Stimulated activated CD4-positive, alpha-beta T cell treated with anti-CD3 and anti-CD28 coated beads, Interleukin-2, amount 100 ng/mL, for 24 hours (primary cell): Measurements from ENCODE around the gene SIX2.
A peak's percentile ranks its signal among the peaks of the same experiment; 100 is the strongest.

Experiments
- DNase-seq, 2 donors: peaks; one replicate each; pipeline ENCODE4 v3.0.0-alpha.2; 2020

Gene SIX2

DNA sequence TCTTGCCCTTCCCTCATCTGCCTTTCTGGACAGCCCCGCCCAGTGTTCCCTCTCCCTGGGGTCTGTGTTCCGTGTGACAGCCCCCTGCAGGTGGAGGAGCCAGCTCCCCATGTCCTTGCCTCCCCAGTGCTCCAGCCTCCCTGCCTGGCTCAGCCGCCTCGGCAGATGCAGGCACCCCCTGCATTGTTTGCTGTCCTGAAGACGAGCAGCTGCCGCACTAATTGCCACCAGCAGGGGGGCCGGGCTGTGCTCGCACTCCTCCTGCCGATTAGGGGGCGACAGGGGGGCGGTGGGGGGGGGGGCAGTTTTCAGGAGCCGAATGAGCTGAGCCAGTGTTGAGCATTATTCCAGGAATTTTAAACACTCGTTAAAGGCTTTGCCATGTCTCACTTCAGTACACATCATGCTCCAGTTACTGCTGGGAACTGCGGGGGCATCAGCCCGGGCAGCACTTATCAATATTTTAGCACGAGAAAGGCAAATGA lies 44.5 kb downstream of the SIX2 start:
- DNase-seq = no peak

DNA sequence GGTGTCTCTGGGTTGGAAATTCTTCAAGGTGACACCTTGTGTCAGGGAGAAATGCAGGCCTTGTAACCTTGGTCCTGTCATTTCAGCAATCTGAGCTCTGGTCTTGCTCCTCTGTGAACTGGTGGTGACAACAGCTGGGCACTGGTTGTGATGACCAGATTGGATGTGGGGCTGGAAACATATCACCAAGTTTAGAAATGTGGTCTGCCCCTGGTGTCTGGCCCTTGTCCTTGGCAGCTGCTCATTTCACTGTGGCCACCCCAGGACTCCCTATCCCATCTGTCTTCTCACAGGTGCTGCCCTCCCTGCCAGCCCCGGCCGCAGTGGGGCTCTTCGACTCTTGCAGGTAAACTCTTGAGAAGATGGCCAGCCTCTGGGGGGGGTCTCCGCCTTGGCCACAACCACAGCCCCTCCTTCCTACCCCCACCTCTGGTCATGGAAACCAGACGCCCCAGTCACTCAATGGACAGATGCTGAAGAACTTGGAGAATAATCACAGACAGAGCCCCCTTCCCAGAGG lies 47.0 kb downstream of the SIX2 start:
- DNase-seq = no peak

GRCh38 chr2:44960871-44961270 lies 48.4 kb downstream of the SIX2 start:
- DNase-seq = no peak

GRCh38 chr2:44959855-44960254 lies 49.4 kb downstream of the SIX2 start:
- DNase-seq = no peak

- DNase-seq = no peak
Observed at GRCh38 chr2:44957656-44958327, 51.5 kb downstream of the SIX2 start.

GRCh38 chr2:44956843-44957242 lies 52.4 kb downstream of the SIX2 start:
- no peak for DNase-seq

DNA sequence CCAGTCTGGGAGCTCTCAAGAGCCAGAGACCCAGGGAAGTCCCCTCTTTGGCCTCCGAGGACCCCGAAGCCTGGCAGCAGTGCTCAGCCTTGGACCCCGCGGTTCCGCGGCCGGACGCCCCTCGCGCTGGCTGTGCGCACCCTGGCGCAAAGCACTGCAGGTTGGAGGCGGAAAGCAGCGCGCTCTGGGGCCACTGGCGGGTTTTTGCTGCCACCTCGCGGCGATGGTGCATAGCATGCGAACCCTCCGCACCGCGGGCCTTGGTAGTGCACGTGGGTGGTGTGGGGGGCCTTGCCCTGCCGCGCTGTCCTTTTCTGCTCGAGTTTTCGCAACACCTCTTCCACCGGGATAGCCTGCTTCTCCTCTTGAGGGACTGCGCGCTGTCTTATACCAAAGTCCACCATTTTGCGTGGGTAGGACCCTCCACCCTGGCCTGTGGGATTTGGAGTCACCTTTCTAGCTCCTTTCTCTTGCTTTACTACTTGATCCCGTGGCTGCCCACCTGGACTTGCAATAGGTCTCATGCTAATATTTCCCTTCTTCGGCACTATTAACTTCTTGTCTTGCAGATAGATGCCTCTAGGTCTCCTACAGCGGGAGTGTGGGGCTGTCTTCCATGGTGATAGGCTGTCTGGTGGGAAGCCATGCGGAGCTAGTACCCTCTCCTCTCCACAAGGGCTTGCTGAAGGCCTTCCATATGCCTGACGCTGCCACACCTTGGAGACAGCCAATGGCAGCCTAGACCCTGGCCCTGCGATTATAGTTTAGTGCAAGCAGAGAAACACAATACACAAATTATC lies 53.5 kb downstream of the SIX2 start:
- peak; percentile 85 to 89 for DNase-seq
